Peyer's patch (tissue), 4 donors: ENCODE measurements around the gene SIL1. TPM values are rescaled to one million over a fixed set of nuclear protein-coding genes. Genes with fewer than 3 reads are reported as not detected.

Experiments
- DNase-seq, 3 donors: peaks; one replicate each; pipeline ENCODE4 v3.0.0-alpha.2; 2017 to 2019
- H3K27ac ChIP-seq, 4 donors: fragments of 200-600 bp; sonication (generic); one replicate each; pipeline ENCODE4 v1.5.1; 2016 to 2019
- H3K27me3 ChIP-seq, 2 donors: fragments of 200-600 bp; sonication (generic); one replicate each; pipeline ENCODE4 v1.5.1; 2019
- H3K36me3 ChIP-seq, 3 donors: fragments of 200-600 bp; sonication (generic); one replicate each; pipeline ENCODE4 v1.5.1; 2016 to 2019
- H3K4me1 ChIP-seq, 4 donors: fragments of 200-600 bp; sonication (generic); one replicate each; pipeline ENCODE4 v1.5.1; 2016 to 2019
- H3K4me3 ChIP-seq, 4 donors: fragments of 200-600 bp; sonication (generic); 1 replicate in 3 of 4; 2 replicates in 1 of 4; pipeline ENCODE4 v1.5.1; 2016 to 2019; ENCODE audit warnings: mild to moderate bottlenecking in 1 of 4
- H3K9me3 ChIP-seq, 4 donors: fragments of 200-600 bp; sonication (generic); one replicate each; pipeline ENCODE4 v1.5.1; 2016 to 2019; ENCODE audit warnings: mild to moderate bottlenecking in 1 of 4
- CTCF ChIP-seq, 6 experiments: fragments of 450-650 bp in 4 of 6; fragments of 200-600 bp in 2 of 6; sonication (generic) in 1 of 6; IDR thresholded peaks; one replicate each; pipeline ENCODE4 v1.5.1; 2017 to 2019; ENCODE audit warnings: antibody characterized with exemption in 6 of 6, mild to moderate bottlenecking in 3 of 6, moderate library complexity in 1 of 6
- POLR2A ChIP-seq, 2 donors: fragments of 450-650 bp; IDR thresholded peaks; one replicate each; pipeline ENCODE4 v1.5.1; 2017; ENCODE audit warnings: antibody characterized with exemption in 2 of 2, mild to moderate bottlenecking in 2 of 2, moderate library complexity in 2 of 2
- total RNA-seq, 4 donors: library from RNA; depleted of rRNA; stranded (reverse); fragments of >200 nt; gene quantifications; one replicate each; pipeline ENCODE4 v1.1.0, GENCODE V29; 2016

The SIL1 gene
- total RNA-seq, 4 donors from 2014 or later = 23.6 to 84.2 (median 39.2) TPM

- TF ChIP-seq POLR2A (IDR thresholded peaks at IDR 0.05) (no peak), CTCF (IDR thresholded peaks at IDR 0.05) (no peak)
- no peaks in the 10 kb centered on the region for H3K27me3 ChIP-seq
- H3K4me1 ChIP-seq = no peaks in the 10 kb centered on the region
- H3K36me3 ChIP-seq = no peaks in the 10 kb centered on the region
- DNase-seq = no peak
- H3K4me3 ChIP-seq = no peak overlapping the region
- H3K9me3 ChIP-seq = no peaks in the 10 kb centered on the region
- H3K27ac ChIP-seq = no peak overlapping the region
These were observed 39.4 kb downstream of the SIL1 start for GRCh38 chr5:139158791-139159190.

- H3K27me3 ChIP-seq = no peaks in the 10 kb centered on the region
- no peaks in the 10 kb centered on the region for H3K4me1 ChIP-seq
- H3K4me3 ChIP-seq = no peak overlapping the region
- no peak for DNase-seq
- H3K27ac ChIP-seq = no peak overlapping the region
- H3K36me3 ChIP-seq = no peaks in the 10 kb centered on the region
- TF ChIP-seq CTCF (IDR thresholded peaks at IDR 0.05) (no peak), POLR2A (IDR thresholded peaks at IDR 0.05) (no peak)
- no peaks in the 10 kb centered on the region for H3K9me3 ChIP-seq
These were observed 40.6 kb downstream of the SIL1 start for GRCh38 chr5:139157556-139157955.

- H3K27ac ChIP-seq = no peak overlapping the region
- H3K27me3 ChIP-seq = no peaks in the 10 kb centered on the region
- H3K4me3 ChIP-seq = no peak overlapping the region
- H3K4me1 ChIP-seq = no peaks in the 10 kb centered on the region
- H3K36me3 ChIP-seq = no peaks in the 10 kb centered on the region
- no peaks in the 10 kb centered on the region for H3K9me3 ChIP-seq
- no peak for DNase-seq
- no peak for TF ChIP-seq CTCF (IDR thresholded peaks at IDR 0.05)
- TF ChIP-seq POLR2A (IDR thresholded peaks at IDR 0.05) = no peak
These were observed 41.4 kb downstream of the SIL1 start for GRCh38 chr5:139156814-139157213.

- DNase-seq = no peak
- TF ChIP-seq CTCF (IDR thresholded peaks at IDR 0.05) (no peak), POLR2A (IDR thresholded peaks at IDR 0.05) (no peak)
These were observed 42.8 kb downstream of the SIL1 start for GRCh38 chr5:139155333-139155732.

GRCh38 chr5:139151902-139152301 lies 46.3 kb downstream of the SIL1 start:
- no peaks in the 10 kb centered on the region for H3K27me3 ChIP-seq
- peaks cover 0 to 14% (median 0%) of the 10 kb centered on the region in 4 donors for H3K4me1 ChIP-seq
- H3K9me3 ChIP-seq = no peaks in the 10 kb centered on the region
- no peak overlapping the region for H3K27ac ChIP-seq
- no peak for DNase-seq
- H3K36me3 ChIP-seq = no peaks in the 10 kb centered on the region
- no peak overlapping the region for H3K4me3 ChIP-seq
- TF ChIP-seq CTCF (IDR thresholded peaks at IDR 0.05) (no peak), POLR2A (IDR thresholded peaks at IDR 0.05) (no peak)

More at GRCh38 chr5:139155333-139155732, 42.8 kb downstream of the SIL1 start:
- no peak overlapping the region for H3K27ac ChIP-seq
- peaks cover 0 to 1% (median 0%) of the 10 kb centered on the region in 4 donors for H3K4me1 ChIP-seq
- no peaks in the 10 kb centered on the region for H3K9me3 ChIP-seq
- no peak overlapping the region for H3K4me3 ChIP-seq
- no peaks in the 10 kb centered on the region for H3K36me3 ChIP-seq
- H3K27me3 ChIP-seq = no peaks in the 10 kb centered on the region
